Subcutaneous adipose tissue (tissue), 4 donors: ENCODE measurements around the gene FBXL17. TPM values are rescaled to one million over a fixed set of nuclear protein-coding genes. Genes with fewer than 3 reads are reported as not detected.

ENCODE experiments used
- CTCF ChIP-seq: fragments of 450-650 bp; IDR thresholded peaks from one replicate; pipeline ENCODE4 v1.5.1; 2016; ENCODE audit warnings: low read depth, mild to moderate bottlenecking, control low read depth, antibody characterized with exemption, moderate library complexity
- total RNA-seq, 4 donors: library from RNA; depleted of rRNA; stranded (reverse); fragments of >200 nt; gene quantifications; one replicate each; pipeline ENCODE4 v1.1.0, GENCODE V29; 2016

The FBXL17 gene
- 10 to 100 TPM; 19.4 to 22.2 (median 21.3) TPM for total RNA-seq

- TF ChIP-seq CTCF = no peak
Observed at GRCh38 chr5:108381954-108382783, at the start of gene FBXL17. FBXL17 (minus strand) TSS chr5:108382098.

- no peak for TF ChIP-seq CTCF
Observed at GRCh38 chr5:108430931-108431608, 49.2 kb upstream of the FBXL17 start.

GRCh38 chr5:108421713-108422112 lies 39.8 kb upstream of the FBXL17 start:
- TF ChIP-seq CTCF = no peak

- no peak for TF ChIP-seq CTCF
Observed at GRCh38 chr5:108420755-108421154, 38.9 kb upstream of the FBXL17 start.

- no peak for TF ChIP-seq CTCF
Observed at GRCh38 chr5:108420158-108420557, 38.3 kb upstream of the FBXL17 start.

GRCh38 chr5:108418197-108418596 lies 36.3 kb upstream of the FBXL17 start:
- TF ChIP-seq CTCF = no peak

- no peak for TF ChIP-seq CTCF
Observed at GRCh38 chr5:108417166-108417670, 35.3 kb upstream of the FBXL17 start.
